HG03045 (cell line): ENCODE results near the gene TMEM97.
A peak's percentile ranks its signal among the peaks of the same experiment; 100 is the strongest.
"Not testable (repeated sequence)": the region's sequence is repeated elsewhere in the genome, so short reads cannot be mapped to it uniquely, and the experiment has no call there.

Source experiments
- ATAC-seq: cut with Tn5 transposase; IDR thresholded peaks from one replicate; pipeline ENCODE4 v1.9.1; 2021; ENCODE audit warnings: mild to moderate bottlenecking, moderate library complexity; ENCODE audit not compliant: unreplicated experiment

TMEM97 gene

GRCh38 chr17:28318759-28319597 is at the start of gene TMEM97:
Gene TMEM97 (plus strand): TSS chr17:28319200. CDS start chr17:28319240, 40 bp downstream.
- ATAC-seq: peak; percentile 98

DNA sequence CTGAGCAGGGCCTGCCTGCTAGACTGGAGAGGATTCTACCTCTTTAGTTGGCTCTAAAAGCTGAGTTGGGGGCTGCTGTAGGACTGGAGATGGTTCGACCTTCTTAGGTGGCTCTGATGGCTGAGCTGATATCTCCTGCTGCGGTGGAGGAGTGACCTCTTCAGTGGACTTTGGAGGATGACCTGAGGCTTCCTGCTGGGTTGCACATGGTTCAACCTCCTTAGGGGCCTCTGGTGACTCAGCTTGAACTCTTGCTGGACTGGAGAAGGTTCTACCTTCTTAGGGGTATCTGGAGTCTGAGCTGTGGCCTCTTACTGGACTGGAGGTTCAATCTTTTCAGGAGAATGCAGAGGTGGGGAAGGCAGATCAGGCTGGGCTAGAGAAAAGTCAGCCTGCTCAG is 48.9 kb upstream of the TMEM97 start:
- no peak for ATAC-seq

DNA sequence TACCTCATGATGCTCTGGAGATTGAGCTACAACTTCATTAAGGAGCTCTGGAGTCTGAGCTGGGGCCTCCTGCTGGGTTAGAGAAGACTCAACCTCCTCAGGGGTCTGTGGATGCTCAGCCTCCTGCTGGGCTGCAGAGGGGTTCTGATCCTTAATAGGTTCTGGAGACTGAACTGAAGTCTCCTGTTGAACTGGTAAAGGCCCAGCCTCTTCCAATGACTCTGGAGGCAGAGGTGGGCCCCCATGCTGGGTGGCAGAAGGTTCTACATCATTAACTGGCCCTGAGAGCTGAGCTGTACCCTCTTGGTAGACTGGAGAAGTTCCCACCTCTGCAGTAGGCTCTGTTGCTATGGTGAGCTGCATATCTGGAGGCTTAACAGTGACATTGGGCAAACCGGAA is 48.1 kb upstream of the TMEM97 start:
- ATAC-seq: no peak

DNA sequence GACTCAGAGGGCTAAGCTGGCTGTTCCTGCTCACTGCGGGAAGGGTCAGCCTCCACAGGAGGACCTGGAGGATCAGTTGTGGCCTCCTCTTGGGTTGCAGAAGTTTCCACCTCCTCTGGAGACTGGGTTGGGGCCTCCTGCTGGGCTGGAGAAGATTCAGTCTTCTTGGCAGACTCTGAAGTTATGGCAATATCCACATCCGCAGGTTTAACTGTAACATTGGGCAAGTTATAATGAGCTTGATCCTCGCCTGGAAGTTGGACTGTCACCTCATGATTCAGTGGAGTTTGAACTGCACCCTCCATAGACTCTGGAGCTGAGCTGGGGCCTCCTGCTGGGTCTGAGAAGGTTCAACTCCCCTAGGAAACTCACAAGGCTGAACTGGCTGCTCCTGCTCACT is 47.6 kb upstream of the TMEM97 start:
- ATAC-seq: no peak

DNA sequence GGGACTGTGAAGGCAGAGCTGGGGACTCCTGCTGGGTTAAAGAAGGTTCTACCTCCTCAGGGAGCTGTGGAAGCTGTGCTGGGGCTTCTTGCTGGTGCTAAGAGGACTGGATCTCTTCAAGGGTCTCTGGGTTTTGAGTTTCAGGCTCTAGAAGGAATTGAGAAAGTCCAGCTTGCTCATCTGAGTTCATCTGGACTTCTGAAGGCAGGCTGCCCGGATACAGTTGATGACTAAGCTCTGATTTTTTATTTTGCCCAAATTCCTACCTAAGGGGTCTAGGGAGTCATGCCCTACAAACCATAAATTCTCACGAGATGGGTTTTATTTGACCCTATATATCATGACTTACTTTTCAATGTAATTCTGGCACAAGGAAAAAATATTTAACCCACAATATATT is 46.8 kb upstream of the TMEM97 start:
- ATAC-seq: no peak

- ATAC-seq: not testable (repeated sequence)
Observed at GRCh38 chr17:28273341-28273740, 45.7 kb upstream of the TMEM97 start.

- ATAC-seq: no peak
Observed at GRCh38 chr17:28274591-28275265, 44.3 kb upstream of the TMEM97 start.

DNA sequence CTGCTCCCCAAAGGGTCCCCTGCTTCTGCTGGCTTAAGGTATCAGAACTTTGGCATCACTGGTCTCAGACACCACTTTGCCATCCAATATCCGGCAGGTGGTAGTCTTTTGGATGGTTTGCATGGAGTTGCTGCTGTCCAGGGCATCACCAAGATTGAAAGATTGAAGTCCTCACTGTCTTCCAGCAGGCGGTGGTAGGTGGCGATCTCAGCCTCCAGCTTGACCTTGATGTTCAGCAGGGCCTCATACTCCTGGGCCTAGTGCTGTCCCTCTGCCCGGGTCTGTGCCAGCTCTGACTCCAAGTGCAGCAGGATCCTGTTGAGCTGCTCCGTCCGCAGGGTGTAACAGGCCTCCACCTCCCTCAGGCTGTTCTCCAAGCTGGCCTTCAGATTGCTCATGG is 43.0 kb upstream of the TMEM97 start:
- ATAC-seq: no peak

DNA sequence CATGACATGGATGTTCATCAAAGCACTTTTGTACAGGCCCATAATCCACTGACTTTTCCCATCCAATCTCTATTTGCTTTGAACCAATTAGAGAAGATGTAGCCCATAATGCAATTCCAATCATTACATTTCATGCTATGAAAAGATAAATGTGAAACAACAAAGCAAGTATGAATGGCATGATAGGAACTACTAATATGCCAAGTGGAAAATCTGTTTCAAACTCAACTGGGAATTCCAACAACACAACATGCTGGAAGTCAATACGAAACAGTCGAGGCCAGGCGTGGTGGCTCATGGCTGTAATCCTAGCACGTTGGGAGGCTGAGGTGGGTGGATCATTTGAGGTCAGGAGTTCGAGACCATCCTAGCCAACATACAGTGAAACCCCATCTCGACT is 39.6 kb upstream of the TMEM97 start:
- no peak for ATAC-seq

DNA sequence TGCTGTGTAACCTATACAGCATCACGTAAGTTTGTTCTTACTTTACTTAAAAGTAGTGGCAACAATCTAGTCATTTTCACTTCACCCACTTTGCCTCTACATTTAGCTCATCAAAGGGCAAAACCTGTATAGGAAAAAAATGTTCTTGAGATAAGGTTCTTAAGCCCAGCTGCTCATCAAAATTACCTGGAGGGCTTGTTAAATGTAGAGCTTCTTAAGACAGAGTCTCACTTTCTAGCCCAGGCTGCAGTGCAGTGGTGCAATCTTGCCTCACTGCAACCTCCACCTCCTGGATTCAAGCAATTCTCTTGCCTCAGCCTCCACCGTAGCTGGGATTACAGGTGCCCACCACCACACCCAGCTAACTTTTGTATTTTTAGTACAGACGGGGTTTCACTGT is 38.2 kb upstream of the TMEM97 start:
- no peak for ATAC-seq

GRCh38 chr17:28282596-28282995 is 36.4 kb upstream of the TMEM97 start:
- no peak for ATAC-seq

DNA sequence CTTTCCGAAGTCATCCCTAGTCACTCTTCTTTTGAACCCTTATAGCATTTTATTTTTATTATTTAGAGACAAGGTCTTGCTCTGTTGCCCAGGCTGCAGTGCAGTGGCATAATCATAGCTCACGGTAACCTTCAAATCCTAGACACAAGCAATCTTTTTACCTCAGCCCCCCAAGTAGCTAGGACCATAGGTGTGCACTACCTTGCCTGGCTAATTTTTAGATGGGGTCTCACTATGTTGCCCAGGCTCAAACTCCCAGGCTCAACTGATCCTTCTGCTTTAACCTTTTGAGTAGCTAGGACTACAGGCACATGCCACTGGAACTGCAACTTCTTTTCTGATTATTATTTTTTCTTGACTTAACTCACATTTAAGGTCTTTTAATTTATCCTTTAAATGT is 33.0 kb upstream of the TMEM97 start:
- ATAC-seq: no peak

DNA sequence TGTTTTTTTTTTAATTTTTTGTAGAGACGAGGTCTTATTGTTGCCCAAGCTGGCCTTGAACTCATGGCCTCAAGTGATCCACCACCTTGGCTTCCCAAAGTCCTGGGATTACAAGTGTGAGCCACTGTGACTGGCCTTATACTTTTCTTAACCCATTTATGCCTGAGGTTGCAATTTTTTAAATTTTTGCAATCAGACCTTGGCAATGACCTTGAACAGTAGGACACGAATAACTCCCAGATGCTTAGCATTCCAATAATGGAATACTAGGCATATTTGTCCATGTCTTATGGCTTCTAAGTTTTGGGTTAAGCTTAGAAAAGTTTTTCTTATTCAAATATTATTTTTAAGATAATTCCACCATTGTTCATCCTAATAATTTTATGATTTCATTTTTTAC is 28.3 kb upstream of the TMEM97 start:
- ATAC-seq: no peak

DNA sequence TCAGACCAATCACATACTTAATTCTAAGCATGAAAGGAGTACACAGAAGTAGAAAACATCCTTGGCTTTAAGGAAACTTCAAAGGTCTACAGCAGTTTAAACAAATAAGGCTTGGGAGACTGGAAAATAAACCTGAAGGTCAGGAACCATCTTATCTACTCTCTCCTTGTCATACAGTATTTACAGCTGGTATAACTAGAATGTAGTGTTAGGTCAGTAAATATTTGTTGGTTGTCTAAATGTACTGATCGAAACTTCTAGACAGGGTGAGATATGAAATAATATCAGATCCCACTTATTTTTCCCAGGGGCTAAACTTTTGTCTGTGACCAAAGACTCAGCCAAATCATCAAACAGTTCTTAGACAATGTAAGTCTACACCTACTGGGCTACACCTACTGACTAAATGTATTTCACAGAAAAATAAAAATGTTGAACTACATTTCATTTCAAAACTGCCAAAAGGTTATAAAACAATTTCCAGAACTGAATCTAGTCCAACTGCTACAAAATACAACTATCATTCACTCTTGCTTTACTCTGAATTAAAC is 27.1 kb upstream of the TMEM97 start:
- no peak for ATAC-seq

- ATAC-seq: not testable (repeated sequence)
Observed at GRCh38 chr17:28292878-28293277, 26.1 kb upstream of the TMEM97 start.

GRCh38 chr17:28293994-28294393 is 25.0 kb upstream of the TMEM97 start:
- no peak for ATAC-seq

DNA sequence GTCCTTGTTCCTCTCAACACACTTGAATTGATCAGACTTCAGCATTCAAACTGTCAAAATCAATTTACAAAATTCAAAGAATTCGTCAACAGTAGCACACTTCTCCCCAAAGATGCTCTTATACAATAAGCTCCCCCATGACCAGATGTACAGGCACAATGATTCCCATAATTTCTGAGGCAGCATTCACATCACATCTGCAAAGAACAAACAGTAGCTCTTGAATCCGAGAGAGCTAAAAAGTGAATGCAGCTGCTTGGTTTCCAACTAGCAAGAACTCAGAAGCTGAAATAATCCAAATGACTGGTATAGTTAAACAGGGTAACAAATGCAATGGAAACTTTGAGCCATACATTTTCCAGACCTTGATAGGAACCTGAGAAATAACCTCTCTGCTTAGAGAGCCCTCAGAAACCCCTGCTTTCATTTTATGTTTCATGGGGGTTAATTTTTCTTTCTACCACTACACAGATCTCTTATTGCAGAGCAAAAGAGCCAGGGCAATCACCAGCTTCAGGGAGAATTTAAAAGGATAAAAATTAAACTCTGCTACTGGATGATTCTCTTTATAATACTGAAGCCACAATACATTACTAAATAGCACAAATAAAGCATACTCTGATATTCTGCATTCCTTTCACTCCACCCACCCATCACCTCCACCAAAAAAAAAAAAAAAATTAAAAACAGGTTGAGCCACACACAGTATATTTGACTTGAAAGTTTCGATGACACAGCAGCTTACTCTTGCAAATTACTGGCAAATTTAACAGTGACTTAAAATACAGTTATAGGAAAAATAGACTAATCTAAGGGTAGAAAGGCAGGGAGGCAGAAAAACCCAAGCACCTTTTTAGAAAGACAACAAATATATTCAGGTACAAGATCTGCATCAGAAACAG is 23.1 kb upstream of the TMEM97 start:
- ATAC-seq: no peak

DNA sequence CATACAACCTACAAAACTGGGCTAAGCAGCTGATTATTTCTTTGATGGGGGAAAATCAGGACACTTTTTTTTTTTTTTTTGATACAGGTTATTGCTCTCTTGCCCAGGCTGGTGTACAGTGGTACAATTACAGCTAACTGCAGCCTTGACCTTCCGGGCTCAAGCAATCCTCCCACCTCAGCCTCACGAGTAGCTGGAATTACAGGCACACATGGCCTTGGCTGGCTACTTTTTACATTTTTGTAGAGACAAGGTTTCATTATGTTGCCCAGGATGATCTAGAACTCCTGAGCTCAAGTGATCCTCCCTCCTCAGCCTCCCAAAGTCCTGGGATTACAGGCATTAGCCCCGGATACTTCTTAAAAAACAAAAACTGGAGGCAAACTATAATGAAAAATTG is 20.6 kb upstream of the TMEM97 start:
- no peak for ATAC-seq

DNA sequence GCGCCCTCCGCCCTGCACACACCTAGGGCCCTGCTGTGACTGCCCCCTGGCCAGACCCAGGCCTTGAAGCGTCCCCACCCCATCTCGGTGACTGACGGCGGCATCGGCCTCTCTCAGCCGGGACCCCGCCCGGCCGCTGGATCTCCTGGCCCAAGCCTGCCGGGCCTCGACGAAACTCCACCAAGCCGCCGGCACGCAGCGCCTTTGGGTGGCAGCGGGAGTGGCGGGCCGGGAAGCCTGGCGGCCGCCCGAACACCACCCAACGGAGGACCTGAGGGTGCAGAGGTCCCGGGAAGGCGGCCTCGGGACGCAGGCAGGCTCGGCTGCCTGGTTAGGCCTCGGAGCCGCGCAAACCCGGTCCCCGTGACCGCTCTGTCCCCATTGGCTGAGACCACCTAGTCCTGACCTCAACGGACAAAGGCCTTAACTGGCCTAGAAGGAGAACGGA is 12.0 kb upstream of the TMEM97 start:
- ATAC-seq: no peak

GRCh38 chr17:28313841-28314240 is 5.2 kb upstream of the TMEM97 start:
- no peak for ATAC-seq
